SKM-1 (cell line): Measurements from ENCODE around the gene OSTF1.

Source experiments
- DNase-seq: peaks from one replicate; lab custom pipeline; 2025; ENCODE audit not compliant: unreplicated experiment; lab: John Stamatoyannopoulos, UW

Gene OSTF1

GRCh38 chr9:75161116-75161857, 73.0 kb downstream of the OSTF1 start:
- no peak for DNase-seq

DNA sequence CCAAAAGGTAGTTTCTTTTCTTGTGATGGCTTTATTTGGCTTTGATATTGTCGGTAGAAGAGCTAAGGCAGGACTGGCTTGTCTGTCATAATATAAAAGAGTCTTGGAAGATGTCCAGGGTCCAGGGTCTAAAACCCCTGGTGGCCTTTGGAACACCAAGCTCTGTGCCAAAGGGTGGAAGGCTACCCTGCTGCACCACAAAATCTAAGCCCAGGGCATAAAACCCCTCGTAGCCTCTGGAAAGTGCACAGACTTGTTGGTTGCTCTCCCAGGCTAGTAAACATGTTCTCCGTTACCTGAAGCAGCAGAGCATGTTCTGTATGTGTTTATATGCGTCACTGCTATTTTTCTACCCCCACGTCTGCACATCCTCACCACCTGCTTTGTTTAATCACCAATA, 75.5 kb downstream of the OSTF1 start:
- no peak for DNase-seq

GRCh38 chr9:75164573-75164972, 76.3 kb downstream of the OSTF1 start:
- DNase-seq: no peak

DNA sequence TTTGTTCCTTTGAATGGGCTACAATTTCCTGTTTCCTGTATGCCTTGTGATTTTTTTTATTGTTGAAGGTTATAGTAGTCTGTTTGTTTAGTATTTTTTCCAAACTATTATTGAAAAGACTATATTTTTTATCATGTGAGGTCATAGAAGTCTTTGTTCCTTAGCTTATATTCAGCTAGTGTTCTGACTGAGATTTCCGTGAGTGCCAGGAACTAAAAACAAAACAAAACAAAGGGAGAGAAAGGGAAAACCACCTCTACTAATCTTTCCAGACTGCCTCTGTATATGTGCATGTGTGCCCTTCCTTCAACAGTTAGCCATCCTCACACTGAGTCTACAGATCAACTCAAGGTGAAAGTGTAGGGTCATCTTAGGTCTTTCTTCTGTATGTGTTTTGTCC, 79.0 kb downstream of the OSTF1 start:
- DNase-seq: no peak

DNA sequence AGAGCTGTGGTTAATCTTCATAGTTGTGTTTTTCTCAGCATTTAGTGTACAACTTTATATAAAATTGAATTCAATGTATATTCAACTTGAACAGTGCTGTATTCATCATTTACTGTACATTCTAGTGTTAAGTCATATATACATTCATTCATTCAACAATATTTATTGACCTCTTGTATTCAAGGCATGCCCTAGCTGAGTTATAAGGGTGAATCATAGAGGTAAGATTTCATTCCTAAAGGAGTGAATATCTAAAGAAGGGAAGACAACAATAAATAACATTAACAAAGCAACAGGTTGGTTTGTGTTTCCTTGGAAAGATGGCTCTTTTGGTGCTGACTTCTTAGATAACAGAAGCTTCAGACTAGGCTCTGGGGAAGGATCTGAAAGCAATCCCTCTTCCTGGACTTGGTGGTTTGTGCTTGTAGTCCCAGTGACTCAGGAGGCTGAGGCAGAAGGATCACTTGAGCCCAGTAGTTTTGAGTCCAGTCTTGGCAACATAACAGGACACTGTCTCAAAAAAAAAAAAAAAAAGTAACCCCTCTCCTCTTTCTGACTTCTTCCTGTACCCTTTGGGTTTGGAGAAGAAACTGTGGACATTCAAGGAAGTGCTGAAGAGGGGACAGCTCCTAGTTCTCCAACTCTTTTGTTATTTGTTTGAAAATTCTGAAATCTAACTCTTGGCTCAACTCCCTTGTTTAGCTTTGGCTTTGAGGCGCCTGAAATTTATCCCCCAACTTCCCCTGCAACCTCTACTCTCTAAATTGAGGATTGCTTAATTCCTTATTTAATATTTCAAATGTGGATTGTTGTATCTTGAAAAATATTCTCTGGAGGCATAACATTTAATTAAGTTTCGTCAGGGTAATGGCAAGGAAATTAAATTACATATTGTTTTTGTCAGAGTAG, 80.2 kb downstream of the OSTF1 start:
- DNase-seq: no peak

- DNase-seq: no peak
Measured at GRCh38 chr9:75169623-75170022, 81.3 kb downstream of the OSTF1 start.

- DNase-seq: no peak
Measured at GRCh38 chr9:75170898-75171360, 82.6 kb downstream of the OSTF1 start.

DNA sequence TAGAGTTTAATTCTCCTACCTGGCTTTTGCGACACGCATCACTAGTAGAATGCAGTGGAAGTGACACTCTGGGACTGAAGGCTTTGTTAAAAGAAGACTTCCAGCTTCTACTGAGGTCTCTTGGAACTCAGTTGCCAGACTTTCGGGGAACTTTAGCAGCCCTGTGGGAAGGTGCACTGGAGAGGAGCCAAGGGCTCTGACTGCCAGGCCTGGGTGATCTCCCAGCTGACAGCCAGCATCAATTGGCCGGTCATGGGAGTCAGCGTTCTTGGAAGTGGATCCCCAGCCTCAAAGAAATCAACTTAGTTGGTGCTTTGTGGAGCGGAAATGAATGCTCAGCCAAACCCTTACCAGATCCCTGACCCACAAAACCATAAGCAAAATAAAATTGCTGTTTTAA, 87.1 kb downstream of the OSTF1 start:
- no peak for DNase-seq

- DNase-seq: no peak
Measured at GRCh38 chr9:75176037-75176436, 87.7 kb downstream of the OSTF1 start.

GRCh38 chr9:75181750-75182149, 93.4 kb downstream of the OSTF1 start:
- DNase-seq: no peak

- DNase-seq: no peak
Measured at GRCh38 chr9:75183306-75183705, 95.0 kb downstream of the OSTF1 start.

DNA sequence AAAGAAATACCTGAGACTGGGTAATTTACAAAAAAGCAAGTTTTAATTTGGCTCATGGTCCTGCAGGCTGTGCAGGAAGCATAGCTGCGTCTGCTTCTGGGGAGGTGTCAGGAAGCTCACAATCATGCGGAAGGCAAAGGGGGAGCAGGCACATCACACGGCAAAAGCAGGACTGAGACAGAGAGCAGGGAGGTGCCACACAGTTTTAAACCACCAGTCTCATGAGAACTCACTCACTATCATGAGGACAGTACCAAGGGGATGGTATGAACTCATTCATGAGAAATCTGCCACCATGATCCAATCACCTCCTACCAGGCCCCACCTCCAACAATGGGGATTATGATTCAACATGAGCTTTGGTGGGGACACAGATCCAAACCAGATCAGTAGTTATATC, 96.2 kb downstream of the OSTF1 start:
- no peak for DNase-seq

GRCh38 chr9:75185585-75186170, 97.4 kb downstream of the OSTF1 start:
- DNase-seq: peak; percentile 22

DNA sequence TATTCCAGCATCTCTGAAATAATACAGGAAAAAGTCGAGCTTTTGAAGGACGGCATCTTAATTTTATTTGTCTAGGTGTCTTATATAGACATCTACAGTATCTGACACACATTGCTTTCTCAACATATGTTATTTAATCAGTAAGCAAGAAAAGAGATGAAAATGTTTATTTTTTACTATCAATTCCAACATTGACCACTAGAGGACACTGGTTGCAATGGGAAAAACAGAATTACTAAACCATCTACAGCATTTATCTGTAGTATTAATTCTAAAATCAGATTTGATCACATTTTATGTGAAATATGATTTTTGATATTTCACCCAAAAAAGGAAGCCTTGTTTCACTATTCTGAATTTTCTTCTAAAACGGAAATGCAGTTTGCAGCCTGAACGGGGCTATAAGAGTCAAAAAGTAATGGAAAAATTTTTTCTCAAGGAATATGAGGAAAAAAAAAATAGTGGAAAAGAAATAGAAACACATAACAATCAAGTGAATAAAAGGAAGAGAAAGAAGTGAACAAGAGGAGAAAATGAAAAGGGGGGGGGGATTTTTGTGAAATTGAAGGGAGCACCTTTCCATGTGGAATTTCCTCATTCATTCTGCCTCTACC, 98.6 kb downstream of the OSTF1 start:
- no peak for DNase-seq

- DNase-seq: no peak
Measured at GRCh38 chr9:75188756-75189155, 100.4 kb downstream of the OSTF1 start.

DNA sequence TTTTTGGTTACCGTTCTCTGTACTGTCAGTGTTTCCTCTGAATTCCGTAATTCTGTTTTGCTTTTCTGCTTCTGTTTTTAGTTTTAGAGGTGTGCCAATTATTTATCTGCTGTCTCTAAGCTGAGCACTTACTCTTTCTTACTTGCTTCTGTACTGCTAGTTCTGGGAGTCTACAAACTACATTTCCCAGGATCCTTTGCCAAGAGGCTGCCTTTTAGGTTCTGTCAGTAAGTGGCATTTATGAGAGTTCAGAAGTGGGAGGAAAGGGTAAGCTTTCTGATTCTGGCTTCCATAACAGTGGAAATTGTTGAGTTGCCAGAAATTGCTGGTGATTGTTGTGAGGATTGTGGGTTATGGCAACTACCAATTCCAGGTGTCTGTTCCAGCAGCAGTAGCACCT, 102.4 kb downstream of the OSTF1 start:
- DNase-seq: no peak
